Hippocampal formation (tissue), 2 donors: ENCODE measurements around the gene EHBP1.

Experiments
- DNase-seq, 2 donors: peaks; one replicate each; lab custom pipeline; 2025; lab: John Stamatoyannopoulos, UW

EHBP1 gene

GRCh38 chr2:62785216-62785615 is 79.7 kb downstream of the EHBP1 start:
- DNase-seq: no peak

- DNase-seq: no peak
Measured at GRCh38 chr2:62785810-62786597, 80.5 kb downstream of the EHBP1 start.

GRCh38 chr2:62787386-62787785 is 81.9 kb downstream of the EHBP1 start:
- DNase-seq: peak in 1 of 2 donors; percentile 66

GRCh38 chr2:62789518-62789917 is 84.0 kb downstream of the EHBP1 start:
- DNase-seq: no peak

- no peak for DNase-seq
Measured at GRCh38 chr2:62789918-62790317, 84.4 kb downstream of the EHBP1 start.

- DNase-seq: no peak
Measured at GRCh38 chr2:62792408-62792807, 86.9 kb downstream of the EHBP1 start.

- DNase-seq: no peak
Measured at GRCh38 chr2:62793213-62793612, 87.7 kb downstream of the EHBP1 start.

GRCh38 chr2:62794791-62795190 is 89.3 kb downstream of the EHBP1 start:
- DNase-seq: no peak

GRCh38 chr2:62795341-62795740 is 89.8 kb downstream of the EHBP1 start:
- DNase-seq: no peak

GRCh38 chr2:62797107-62797506 is 91.6 kb downstream of the EHBP1 start:
- no peak for DNase-seq

- no peak for DNase-seq
Measured at GRCh38 chr2:62800618-62801017, 95.1 kb downstream of the EHBP1 start.

GRCh38 chr2:62801110-62801509 is 95.6 kb downstream of the EHBP1 start:
- DNase-seq: no peak

- DNase-seq: no peak
Measured at GRCh38 chr2:62801814-62802523, 96.5 kb downstream of the EHBP1 start.

GRCh38 chr2:62803961-62804360 is 98.4 kb downstream of the EHBP1 start:
- DNase-seq: no peak

GRCh38 chr2:62806231-62806630 is 100.7 kb downstream of the EHBP1 start:
- DNase-seq: no peak

- no peak for DNase-seq
Measured at GRCh38 chr2:62808554-62808953, 103.0 kb downstream of the EHBP1 start.

GRCh38 chr2:62811086-62811485 is 105.6 kb downstream of the EHBP1 start:
- no peak for DNase-seq

GRCh38 chr2:62811972-62812371 is 106.5 kb downstream of the EHBP1 start:
- no peak for DNase-seq

- DNase-seq: no peak
Measured at GRCh38 chr2:62812921-62813825, 107.7 kb downstream of the EHBP1 start.

GRCh38 chr2:62814123-62814522 is 108.6 kb downstream of the EHBP1 start:
- no peak for DNase-seq

- no peak for DNase-seq
Measured at GRCh38 chr2:62817348-62817747, 111.8 kb downstream of the EHBP1 start.

- DNase-seq: no peak
Measured at GRCh38 chr2:62817995-62818713, 112.6 kb downstream of the EHBP1 start.
